ACC112 (cell line): ENCODE results near the gene CEP120.
"Not testable (repeated sequence)": the region's sequence is repeated elsewhere in the genome, so short reads cannot be mapped to it uniquely, and the experiment has no call there.

Experiments used
- H2AFZ ChIP-seq: fragments of 200-600 bp; sonication (generic); one replicate; pipeline ENCODE4 v1.6.0; 2017; ENCODE audit warnings: antibody characterized with exemption, low read length; ENCODE audit not compliant: unreplicated experiment
- H3K27ac ChIP-seq: fragments of 200-600 bp; sonication (generic); 2 replicates; pipeline ENCODE4 v1.5.1; 2014; ENCODE audit warnings: low read depth, mild to moderate bottlenecking, antibody characterized with exemption, low read length, moderate library complexity
- H3K27me3 ChIP-seq: fragments of 200-600 bp; sonication (generic); 2 replicates; pipeline ENCODE4 v1.6.1; 2014; ENCODE audit warnings: mild to moderate bottlenecking, antibody characterized with exemption, low read length, moderate library complexity, mixed read lengths; ENCODE audit not compliant: insufficient read depth
- H3K36me3 ChIP-seq: fragments of 200-600 bp; sonication (generic); 2 replicates; pipeline ENCODE4 v1.6.1; 2016; ENCODE audit warnings: mild to moderate bottlenecking, antibody characterized with exemption, low read length, moderate library complexity, mixed read lengths; ENCODE audit not compliant: insufficient read depth
- H3K4me1 ChIP-seq: fragments of 200-600 bp; sonication (generic); one replicate; pipeline ENCODE4 v1.6.1; 2016; ENCODE audit warnings: low read length, mixed read lengths; ENCODE audit not compliant: insufficient read depth, unreplicated experiment, control insufficient read depth
- H3K4me3 ChIP-seq: fragments of 200-600 bp; sonication (generic); 2 replicates; pipeline ENCODE4 v1.5.1; 2014; ENCODE audit warnings: mild to moderate bottlenecking, low read depth, low read length
- H3K79me2 ChIP-seq: fragments of 200-600 bp; sonication (generic); one replicate; pipeline ENCODE4 v1.6.0; 2016; ENCODE audit warnings: low read length; ENCODE audit not compliant: control insufficient read depth, unreplicated experiment, insufficient read depth

Gene CEP120

GRCh38 chr5:123438902-123439301 is 15.7 kb upstream of the CEP120 start:
- no peak overlapping the region for H3K4me3 ChIP-seq
- H3K36me3 ChIP-seq, result no peaks in the 10 kb centered on the region
- H2AFZ ChIP-seq, result no peak overlapping the region
- H3K27ac ChIP-seq, result no peak overlapping the region
- H3K27me3 ChIP-seq, result no peaks in the 10 kb centered on the region
- H3K79me2 ChIP-seq, result no peaks in the 10 kb centered on the region
- no peaks in the 10 kb centered on the region for H3K4me1 ChIP-seq

- Histone ChIP-seq H3K27ac (no peak overlapping the region), H3K4me1 (no peaks in the 10 kb centered on the region), H3K36me3 (no peaks in the 10 kb centered on the region), H3K27me3 (no peaks in the 10 kb centered on the region), H2AFZ (peak overlapping the region; percentile 23), H3K4me3 (no peak overlapping the region), H3K79me2 (no peaks in the 10 kb centered on the region)
These were observed 15.0 kb upstream of the CEP120 start for GRCh38 chr5:123438244-123438643.

DNA sequence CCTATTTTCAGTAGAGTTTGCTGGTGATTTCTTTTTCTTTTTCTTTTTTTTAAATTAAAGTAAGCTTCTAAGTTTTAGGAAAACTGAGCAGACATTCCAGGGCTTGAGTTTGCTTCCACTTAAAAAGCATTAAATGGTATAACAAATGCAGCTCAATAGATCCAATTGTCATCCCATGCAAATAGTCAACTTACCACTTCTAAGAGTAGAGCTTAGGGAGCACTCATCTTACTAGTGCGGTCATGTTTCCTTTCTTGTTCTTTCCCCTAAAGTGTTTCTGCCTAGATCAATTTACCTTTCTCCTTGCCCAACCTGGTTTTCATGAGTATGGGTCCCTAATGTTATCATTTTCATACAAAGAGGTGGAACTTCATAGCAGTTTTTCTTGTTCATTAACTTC is 13.0 kb upstream of the CEP120 start:
- Histone ChIP-seq H3K27ac (no peak overlapping the region), H3K4me3 (no peak overlapping the region), H3K36me3 (no peaks in the 10 kb centered on the region), H3K79me2 (no peaks in the 10 kb centered on the region), H2AFZ (no peak overlapping the region), H3K4me1 (no peaks in the 10 kb centered on the region), H3K27me3 (no peaks in the 10 kb centered on the region)

DNA sequence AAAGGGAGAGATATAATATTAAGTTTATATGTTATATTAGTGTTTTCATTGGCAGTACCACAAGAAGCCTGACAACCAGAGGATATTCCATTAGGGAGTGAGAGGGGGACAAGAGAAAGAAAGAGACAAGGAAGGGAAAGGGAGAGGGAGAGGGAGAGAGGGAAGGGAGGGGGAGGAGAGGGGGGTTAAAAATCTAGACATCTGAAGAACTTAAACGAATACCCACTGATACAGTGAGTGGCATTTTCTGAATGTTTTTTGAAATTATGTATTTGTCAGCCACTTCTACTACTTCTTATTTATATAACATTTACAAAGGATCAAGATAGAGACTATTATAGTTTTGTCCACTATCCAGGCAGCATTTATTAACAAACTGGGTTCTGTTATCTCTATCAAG is 11.6 kb upstream of the CEP120 start:
- Histone ChIP-seq H3K27me3 (no peaks in the 10 kb centered on the region), H3K36me3 (no peaks in the 10 kb centered on the region), H3K27ac (no peak overlapping the region), H2AFZ (no peak overlapping the region), H3K4me1 (peaks cover 3% of the 10 kb centered on the region), H3K79me2 (no peaks in the 10 kb centered on the region), H3K4me3 (no peak overlapping the region)

DNA sequence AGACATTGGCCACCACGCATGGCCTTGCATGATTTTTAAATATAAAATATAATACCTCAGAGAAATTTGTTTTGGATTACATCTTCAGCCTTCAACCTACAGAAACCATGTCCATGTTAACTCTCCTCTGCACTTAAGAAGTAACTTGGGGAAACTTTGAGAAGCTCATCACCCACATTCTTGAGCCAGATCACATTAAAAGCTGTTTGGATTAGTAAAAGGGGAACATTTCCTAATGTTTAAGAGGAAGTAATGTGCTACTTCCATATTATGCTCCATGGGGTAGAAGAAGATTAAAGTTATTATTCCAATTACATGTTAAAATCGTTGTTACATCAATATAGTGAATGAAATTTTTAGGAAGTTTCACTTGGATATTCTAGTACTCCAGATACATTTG is 10.4 kb upstream of the CEP120 start:
- no peak overlapping the region for H3K4me3 ChIP-seq

GRCh38 chr5:123430441-123430840 is 7.2 kb upstream of the CEP120 start:
- not testable (repeated sequence) for H3K27me3 ChIP-seq, H3K79me2 ChIP-seq, H3K4me3 ChIP-seq, H2AFZ ChIP-seq, H3K36me3 ChIP-seq
- Histone ChIP-seq H3K27ac (peak overlapping the region; percentile 84), H3K4me1 (peaks cover 17% of the 10 kb centered on the region)

More for the DNA sequence above, 10.4 kb upstream of the CEP120 start:
- Histone ChIP-seq H3K4me1 (peaks cover 15% of the 10 kb centered on the region), H3K79me2 (no peaks in the 10 kb centered on the region), H3K27ac (no peak overlapping the region), H2AFZ (no peak overlapping the region), H3K27me3 (no peaks in the 10 kb centered on the region), H3K36me3 (no peaks in the 10 kb centered on the region)

DNA sequence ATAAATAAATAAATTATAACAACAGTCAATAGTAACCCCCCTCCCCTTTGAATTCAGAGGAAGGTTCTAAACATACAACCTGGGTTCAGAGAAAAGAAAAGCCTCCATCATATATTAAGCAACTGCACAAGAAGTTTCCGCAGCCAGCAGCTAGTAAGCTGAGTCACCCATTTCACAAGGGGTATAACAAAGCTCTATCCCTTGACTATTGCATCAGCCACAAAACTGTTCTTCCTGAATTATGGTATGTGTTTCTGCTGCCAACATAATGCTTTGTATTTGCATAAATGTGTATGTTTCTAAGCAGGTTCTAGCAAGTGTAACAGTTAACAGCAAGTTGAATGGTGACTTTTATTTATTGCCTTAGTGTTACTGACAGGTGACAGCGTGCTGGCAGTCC is 6.8 kb upstream of the CEP120 start:
- H3K36me3 ChIP-seq, result no peaks in the 10 kb centered on the region
- H3K27ac ChIP-seq, result peak overlapping the region; percentile 84
- peaks cover 17% of the 10 kb centered on the region for H3K4me1 ChIP-seq
- H2AFZ ChIP-seq, result peak overlapping the region; percentile 36
- no peaks in the 10 kb centered on the region for H3K27me3 ChIP-seq
- H3K4me3 ChIP-seq, result no peak overlapping the region
- no peaks in the 10 kb centered on the region for H3K79me2 ChIP-seq

- Histone ChIP-seq H3K4me3 (no peak overlapping the region), H3K79me2 (no peaks in the 10 kb centered on the region), H3K4me1 (peaks cover 17% of the 10 kb centered on the region), H2AFZ (peak overlapping the region; percentile 36), H3K27ac (peak overlapping the region; percentile 84), H3K36me3 (no peaks in the 10 kb centered on the region), H3K27me3 (no peaks in the 10 kb centered on the region)
These were observed 6.2 kb upstream of the CEP120 start for GRCh38 chr5:123429221-123429954.

DNA sequence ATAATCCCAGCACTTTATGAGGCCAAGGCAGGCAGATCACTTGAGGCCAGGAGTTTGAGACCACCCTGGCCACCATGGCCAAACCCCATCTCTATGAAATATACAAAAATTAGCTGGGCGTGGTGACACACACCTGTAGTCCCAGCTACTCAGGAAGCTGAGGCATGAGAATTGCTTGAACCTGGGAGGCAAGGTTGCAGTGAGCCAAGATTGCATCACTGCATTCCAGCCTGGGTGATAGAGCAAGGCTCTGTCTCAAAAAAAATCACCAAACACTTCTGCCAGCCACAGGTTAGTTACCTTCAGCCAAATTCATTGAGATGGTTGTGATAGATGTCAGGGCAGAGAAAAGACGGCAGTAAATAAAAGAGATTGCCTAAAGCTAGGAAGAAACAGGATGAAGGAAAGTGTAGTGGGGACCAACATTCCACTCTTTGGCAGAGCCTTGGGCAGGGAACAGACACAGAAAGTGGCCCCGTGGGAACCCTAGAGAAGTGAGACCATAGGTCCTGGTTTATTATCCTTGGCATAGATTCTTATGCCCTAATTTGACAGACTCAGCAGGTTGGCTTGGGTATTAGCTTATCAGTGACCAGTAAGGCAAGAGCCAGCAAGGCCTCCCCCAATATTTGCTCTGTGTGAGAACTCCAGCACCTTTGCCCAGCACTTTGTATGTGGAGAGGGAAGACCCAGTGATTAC is 5.5 kb upstream of the CEP120 start:
- Histone ChIP-seq H2AFZ (peak overlapping the region; percentile 36), H3K4me3 (no peak overlapping the region), H3K27ac (peak overlapping the region; percentile 84), H3K4me1 (peaks cover 17% of the 10 kb centered on the region), H3K36me3 (no peaks in the 10 kb centered on the region), H3K79me2 (no peaks in the 10 kb centered on the region), H3K27me3 (no peaks in the 10 kb centered on the region)

- no peak overlapping the region for H3K27ac ChIP-seq
- no peak overlapping the region for H2AFZ ChIP-seq
- no peaks in the 10 kb centered on the region for H3K36me3 ChIP-seq
- no peaks in the 10 kb centered on the region for H3K27me3 ChIP-seq
- H3K79me2 ChIP-seq, result peaks cover 7% of the 10 kb centered on the region
- H3K4me1 ChIP-seq, result peaks cover 17% of the 10 kb centered on the region
- no peak overlapping the region for H3K4me3 ChIP-seq
These were observed 4.1 kb upstream of the CEP120 start for GRCh38 chr5:123427281-123427680.

DNA sequence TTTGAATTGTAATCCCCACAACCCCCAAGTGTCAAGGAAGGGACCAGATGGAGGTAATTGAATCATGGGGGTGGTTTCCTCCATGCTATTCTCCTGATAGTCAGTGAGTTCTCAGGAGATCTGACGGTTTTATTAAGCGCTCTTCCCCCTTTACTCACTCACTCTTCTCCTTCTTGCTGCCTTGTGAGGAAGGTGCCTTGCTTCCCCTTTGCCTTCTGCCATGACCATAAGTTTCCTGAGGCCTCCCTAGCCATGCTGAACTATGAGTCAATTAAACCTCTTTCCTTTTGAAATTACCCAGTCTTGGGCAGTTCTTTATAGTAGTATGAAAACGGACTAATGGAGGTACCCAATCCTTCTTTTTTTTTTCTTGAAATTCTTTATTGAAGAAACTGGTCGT is 2.2 kb upstream of the CEP120 start:
- peaks cover 24% of the 10 kb centered on the region for H3K79me2 ChIP-seq
- H2AFZ ChIP-seq, result no peak overlapping the region
- H3K27ac ChIP-seq, result no peak overlapping the region
- H3K4me1 ChIP-seq, result peaks cover 24% of the 10 kb centered on the region
- H3K4me3 ChIP-seq, result no peak overlapping the region
- no peaks in the 10 kb centered on the region for H3K36me3 ChIP-seq
- H3K27me3 ChIP-seq, result no peaks in the 10 kb centered on the region
